Skeletal muscle tissue (tissue), 4 donors: Measurements from ENCODE around the gene COQ8A. TPM values are rescaled to one million over a fixed set of nuclear protein-coding genes. Genes with fewer than 3 reads are reported as not detected.

ENCODE experiments used
- H3K27ac ChIP-seq: one replicate; pipeline ENCODE4 v1.7.0; 2013; ENCODE audit warnings: mild to moderate bottlenecking, low read depth, low read length, inconsistent platforms
- H3K27me3 ChIP-seq, 3 donors: one replicate each; pipeline ENCODE4 v1.7.0; 2013; ENCODE audit warnings: low read length in 3 of 3; ENCODE audit not compliant: control insufficient read depth in 3 of 3, insufficient read depth in 3 of 3
- H3K36me3 ChIP-seq, 3 donors: one replicate each; pipeline ENCODE4 v1.7.0; 2013; ENCODE audit warnings: low read length in 3 of 3; ENCODE audit not compliant: control insufficient read depth in 3 of 3, insufficient read depth in 3 of 3
- H3K4me1 ChIP-seq, 3 donors: one replicate each; pipeline ENCODE4 v1.7.0; 2013; ENCODE audit warnings: low read length in 3 of 3, mild to moderate bottlenecking in 3 of 3; ENCODE audit not compliant: control insufficient read depth in 3 of 3, insufficient read depth in 3 of 3
- H3K4me3 ChIP-seq, 3 donors: one replicate each; pipeline ENCODE4 v1.7.0; 2013; ENCODE audit warnings: low read length in 3 of 3
- H3K9ac ChIP-seq, 3 donors: one replicate each; pipeline ENCODE4 v1.7.0; 2013; ENCODE audit warnings: low read length in 3 of 3, mild to moderate bottlenecking in 3 of 3, moderate library complexity in 2 of 3, low read depth in 1 of 3
- H3K9me3 ChIP-seq, 3 donors: one replicate each; pipeline ENCODE4 v1.7.0; 2013; ENCODE audit warnings: low read length in 3 of 3; ENCODE audit not compliant: control insufficient read depth in 3 of 3
- total RNA-seq: library from RNA; depleted of rRNA; stranded (reverse); fragments of >200 nt; gene quantifications from one replicate; pipeline ENCODE4 v1.2.3, GENCODE V29; 2014
- donor health status: Osteomylitis.

Gene COQ8A
- total RNA-seq, 1 donor from 2014 or later = 64.7 TPM

DNA sequence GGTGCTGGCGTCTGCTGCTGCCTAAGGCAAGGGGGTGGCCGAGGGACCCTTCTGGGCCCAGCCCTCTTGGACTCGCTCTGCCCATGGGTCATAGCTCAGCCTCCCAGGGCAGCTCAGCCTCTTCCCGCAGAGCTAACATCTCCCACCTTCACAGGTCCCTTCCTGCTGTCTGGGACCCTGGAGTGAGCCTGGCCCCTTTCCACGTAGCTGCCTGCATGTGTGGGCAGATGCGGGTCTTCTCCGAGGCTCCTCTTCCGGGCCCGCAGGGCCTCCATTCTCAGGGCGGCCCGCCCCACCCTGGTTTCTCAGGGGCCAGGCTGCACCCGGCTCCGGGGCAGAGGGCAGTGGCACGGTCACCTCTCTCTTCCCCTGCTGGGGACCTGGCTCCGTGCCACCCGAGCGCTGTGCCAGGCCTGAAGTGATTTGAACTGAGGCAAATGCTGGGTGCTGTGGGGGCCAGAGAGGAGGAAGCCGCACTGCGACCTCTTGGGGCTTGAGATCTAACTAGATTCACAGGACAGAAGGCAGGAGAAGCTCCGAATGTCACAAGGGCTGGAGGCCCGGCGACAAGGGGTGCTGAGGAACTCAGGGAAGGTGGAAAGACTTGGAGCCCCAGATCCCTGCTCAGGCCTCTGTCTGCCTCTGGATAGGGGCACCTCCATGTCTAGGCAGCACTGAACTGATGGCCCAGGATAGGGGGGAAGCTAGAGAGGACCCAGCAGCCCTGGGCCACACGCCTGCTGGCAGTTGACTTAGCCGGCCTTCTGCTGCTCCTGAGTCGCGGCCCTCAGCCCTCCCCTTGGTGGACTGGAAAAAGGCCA is 40.7 kb downstream of the COQ8A start:
- Histone ChIP-seq H3K27ac (peak overlapping the region; percentile 87), H3K27me3 (no peaks in the 10 kb centered on the region), H3K4me3 (peak overlapping the region in 2 of 3 donors; percentile 27 to 52), H3K9ac (peak overlapping the region; percentile 51 to 85 (median 70)), H3K4me1 (peaks cover 69 to 100% (median 98%) of the 10 kb centered on the region in 3 donors), H3K9me3 (no peaks in the 10 kb centered on the region), H3K36me3 (peaks cover 53 to 57% (median 57%) of the 10 kb centered on the region in 3 donors)

DNA sequence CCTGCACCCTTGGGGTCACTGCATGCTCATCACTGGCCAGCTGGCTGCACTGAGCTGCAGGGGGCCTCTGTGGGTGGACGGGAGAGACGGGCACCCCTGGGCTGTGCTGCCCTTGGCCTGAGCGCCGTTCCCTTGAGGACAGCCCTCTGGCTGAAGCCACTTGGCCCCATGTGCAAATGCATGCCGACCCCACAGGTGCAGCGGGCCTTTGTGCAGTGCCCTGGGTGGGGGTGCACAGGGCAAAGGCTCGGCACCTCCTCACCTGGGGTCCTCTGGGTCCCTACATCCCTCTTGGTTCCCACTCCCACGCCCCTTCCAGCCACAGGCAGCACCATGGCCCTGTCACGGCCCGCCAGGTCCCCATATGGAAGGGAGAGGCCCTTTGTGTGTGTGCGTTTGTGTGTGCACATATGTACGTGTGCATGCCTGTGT is 41.3 kb downstream of the COQ8A start:
- no peaks in the 10 kb centered on the region for H3K27me3 ChIP-seq
- H3K27ac ChIP-seq = peak overlapping the region; percentile 87
- peak overlapping the region; percentile 32 to 85 (median 43) for H3K9ac ChIP-seq
- peaks cover 59 to 63% (median 62%) of the 10 kb centered on the region in 3 donors for H3K36me3 ChIP-seq
- H3K4me1 ChIP-seq = peaks cover 73 to 100% (median 98%) of the 10 kb centered on the region in 3 donors
- no peak overlapping the region for H3K4me3 ChIP-seq
- no peaks in the 10 kb centered on the region for H3K9me3 ChIP-seq

DNA sequence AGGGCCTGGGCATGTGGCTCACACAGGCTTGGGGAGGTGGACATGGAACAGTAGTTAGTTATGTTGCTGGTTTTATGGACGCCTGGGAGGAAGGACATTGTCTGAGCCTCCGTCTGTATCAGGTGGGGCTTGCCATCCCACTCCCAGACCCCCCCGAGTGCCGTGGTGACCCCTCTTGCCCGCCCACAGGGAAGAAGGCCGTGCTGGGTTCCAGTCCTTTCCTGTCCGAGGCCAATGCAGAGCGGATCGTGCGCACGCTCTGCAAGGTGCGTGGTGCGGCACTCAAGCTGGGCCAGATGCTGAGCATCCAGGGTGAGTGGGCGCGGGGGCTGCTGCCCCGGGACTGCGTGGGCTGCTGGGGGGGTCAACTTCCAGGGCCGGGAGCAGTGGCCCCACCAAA is 41.7 kb downstream of the COQ8A start:
- H3K27me3 ChIP-seq = no peaks in the 10 kb centered on the region
- H3K9ac ChIP-seq = peak overlapping the region in 2 of 3 donors; percentile 43 to 85
- H3K9me3 ChIP-seq = no peaks in the 10 kb centered on the region
- no peak overlapping the region for H3K27ac ChIP-seq
- no peak overlapping the region for H3K4me3 ChIP-seq
- H3K4me1 ChIP-seq = peaks cover 77 to 100% (median 98%) of the 10 kb centered on the region in 3 donors
- H3K36me3 ChIP-seq = peaks cover 64 to 67% (median 67%) of the 10 kb centered on the region in 3 donors

DNA sequence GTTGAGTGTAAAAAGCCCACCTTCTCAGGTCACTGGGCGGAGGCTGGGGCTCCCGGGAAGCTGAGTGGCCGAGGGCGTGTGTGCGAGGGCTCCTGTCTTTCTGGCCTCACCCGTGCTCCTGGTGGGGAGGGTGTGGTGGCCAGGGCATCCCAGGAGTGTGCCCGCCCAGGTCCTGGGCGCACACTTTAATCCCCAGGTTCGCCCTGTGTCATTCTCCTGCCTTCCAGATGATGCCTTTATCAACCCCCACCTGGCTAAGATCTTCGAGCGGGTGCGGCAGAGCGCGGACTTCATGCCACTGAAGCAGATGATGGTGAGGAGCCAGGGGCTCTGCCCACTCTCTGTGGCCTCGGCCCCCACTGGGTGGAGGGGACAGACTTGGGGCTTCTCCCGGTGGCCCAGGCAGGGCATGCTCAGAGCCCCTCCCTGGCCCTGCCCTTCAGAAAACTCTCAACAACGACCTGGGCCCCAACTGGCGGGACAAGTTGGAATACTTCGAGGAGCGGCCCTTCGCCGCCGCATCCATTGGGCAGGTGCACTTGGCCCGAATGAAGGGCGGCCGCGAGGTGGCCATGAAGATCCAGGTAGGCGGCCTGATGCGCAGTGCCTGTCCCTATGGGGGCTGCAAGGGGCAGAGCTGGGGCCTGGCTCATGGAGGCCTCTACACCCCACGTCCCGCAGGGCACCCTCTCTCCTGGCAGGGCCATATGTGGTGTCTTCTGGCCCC is 42.5 kb downstream of the COQ8A start:
- H3K27me3 ChIP-seq = no peaks in the 10 kb centered on the region
- peaks cover 84 to 100% (median 97%) of the 10 kb centered on the region in 3 donors for H3K4me1 ChIP-seq
- H3K4me3 ChIP-seq = no peak overlapping the region
- peak overlapping the region in 1 of 3 donors; percentile 85 for H3K9ac ChIP-seq
- H3K36me3 ChIP-seq = peaks cover 67 to 72% (median 68%) of the 10 kb centered on the region in 3 donors
- H3K27ac ChIP-seq = peak overlapping the region; percentile 64
- H3K9me3 ChIP-seq = no peaks in the 10 kb centered on the region

DNA sequence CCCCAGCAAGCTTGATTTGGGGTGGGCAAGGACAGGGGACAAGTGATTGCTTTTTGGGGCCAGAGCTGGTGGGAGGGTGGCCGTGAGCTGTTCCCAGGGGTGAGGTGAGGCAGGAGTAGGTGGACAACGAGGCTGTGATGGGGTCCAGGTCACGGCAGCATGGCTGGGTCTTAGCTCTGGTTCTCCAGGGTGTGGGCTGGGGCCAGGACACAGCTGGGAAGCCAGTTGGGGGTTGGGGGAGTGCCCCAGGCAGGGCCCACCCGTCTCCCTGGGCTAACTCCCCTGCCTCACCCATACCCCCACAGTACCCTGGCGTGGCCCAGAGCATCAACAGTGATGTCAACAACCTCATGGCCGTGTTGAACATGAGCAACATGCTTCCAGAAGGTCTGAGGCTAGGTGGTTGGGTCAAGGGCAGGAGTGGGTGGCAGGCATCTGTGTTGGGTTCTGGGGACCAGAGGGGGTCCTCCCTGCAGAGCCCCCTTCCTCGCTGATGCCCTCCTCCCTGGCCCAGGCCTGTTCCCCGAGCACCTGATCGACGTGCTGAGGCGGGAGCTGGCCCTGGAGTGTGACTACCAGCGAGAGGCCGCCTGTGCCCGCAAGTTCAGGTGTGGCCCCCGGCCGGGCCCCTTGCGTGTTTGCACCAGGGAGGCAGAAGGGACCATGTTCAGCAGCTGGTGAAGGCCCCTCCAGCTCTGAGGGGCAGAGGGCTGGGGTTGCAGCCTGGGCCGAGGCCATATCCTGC is 43.3 kb downstream of the COQ8A start:
- Histone ChIP-seq H3K27ac (peak overlapping the region; percentile 64), H3K36me3 (peaks cover 62 to 70% (median 62%) of the 10 kb centered on the region in 3 donors), H3K4me1 (peaks cover 85 to 100% (median 97%) of the 10 kb centered on the region in 3 donors), H3K4me3 (no peak overlapping the region), H3K27me3 (no peaks in the 10 kb centered on the region), H3K9ac (peak overlapping the region in 2 of 3 donors; percentile 14 to 85), H3K9me3 (no peaks in the 10 kb centered on the region)

DNA sequence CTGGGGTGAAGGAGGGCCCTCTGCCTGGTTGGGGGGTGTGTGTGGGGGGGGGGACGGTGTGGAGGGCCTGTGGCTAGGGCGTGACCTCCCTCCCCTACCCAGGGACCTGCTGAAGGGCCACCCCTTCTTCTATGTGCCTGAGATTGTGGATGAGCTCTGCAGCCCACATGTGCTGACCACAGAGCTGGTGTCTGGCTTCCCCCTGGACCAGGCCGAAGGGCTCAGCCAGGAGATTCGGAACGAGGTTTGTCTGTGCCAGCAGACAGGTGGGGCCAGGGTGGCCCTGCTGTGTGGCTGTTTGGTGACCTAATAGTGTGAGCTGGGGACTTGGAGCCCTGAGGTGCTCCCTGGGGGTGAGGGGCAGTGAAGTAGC is 43.9 kb downstream of the COQ8A start:
- Histone ChIP-seq H3K4me3 (no peak overlapping the region), H3K9me3 (no peaks in the 10 kb centered on the region), H3K27me3 (no peaks in the 10 kb centered on the region), H3K9ac (peak overlapping the region; percentile 14 to 68 (median 33)), H3K36me3 (peaks cover 57 to 66% (median 58%) of the 10 kb centered on the region in 3 donors), H3K27ac (peak overlapping the region; percentile 64), H3K4me1 (peaks cover 85 to 100% (median 98%) of the 10 kb centered on the region in 3 donors)

DNA sequence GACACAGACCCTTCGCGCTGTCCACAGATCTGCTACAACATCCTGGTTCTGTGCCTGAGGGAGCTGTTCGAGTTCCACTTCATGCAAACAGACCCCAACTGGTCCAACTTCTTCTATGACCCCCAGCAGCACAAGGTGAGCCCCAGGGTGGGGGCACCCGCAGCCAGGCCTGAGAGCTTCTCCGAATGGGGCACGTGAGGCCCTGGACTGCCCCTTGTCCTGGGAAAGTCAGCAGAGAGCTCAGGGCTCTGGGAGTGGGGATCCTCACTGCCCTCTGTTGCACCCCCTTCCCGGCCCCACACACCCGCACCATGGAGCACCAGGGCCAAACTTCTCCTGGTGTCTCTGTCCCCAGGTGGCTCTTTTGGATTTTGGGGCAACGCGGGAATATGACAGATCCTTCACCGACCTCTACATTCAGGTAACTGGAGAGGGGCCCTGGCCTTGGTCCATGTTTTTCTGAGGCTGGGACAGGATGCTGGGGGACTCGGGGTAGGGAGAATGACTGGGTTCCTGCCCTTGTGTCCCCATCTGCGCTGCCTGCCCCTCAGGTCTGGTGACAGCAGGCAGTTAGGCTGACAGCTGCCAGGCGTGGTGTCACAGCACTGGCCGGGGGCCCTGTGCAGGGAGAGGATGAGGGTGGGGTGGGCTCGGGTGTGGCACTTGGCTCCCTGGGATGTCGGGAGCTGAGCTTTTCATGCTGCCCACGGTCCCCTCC is 44.6 kb downstream of the COQ8A start:
- Histone ChIP-seq H3K4me1 (peaks cover 86 to 100% (median 98%) of the 10 kb centered on the region in 3 donors), H3K27me3 (no peaks in the 10 kb centered on the region), H3K27ac (peak overlapping the region; percentile 64), H3K9ac (peak overlapping the region; percentile 33 to 68 (median 45)), H3K4me3 (no peak overlapping the region), H3K36me3 (peaks cover 57 to 66% (median 57%) of the 10 kb centered on the region in 3 donors), H3K9me3 (no peaks in the 10 kb centered on the region)

DNA sequence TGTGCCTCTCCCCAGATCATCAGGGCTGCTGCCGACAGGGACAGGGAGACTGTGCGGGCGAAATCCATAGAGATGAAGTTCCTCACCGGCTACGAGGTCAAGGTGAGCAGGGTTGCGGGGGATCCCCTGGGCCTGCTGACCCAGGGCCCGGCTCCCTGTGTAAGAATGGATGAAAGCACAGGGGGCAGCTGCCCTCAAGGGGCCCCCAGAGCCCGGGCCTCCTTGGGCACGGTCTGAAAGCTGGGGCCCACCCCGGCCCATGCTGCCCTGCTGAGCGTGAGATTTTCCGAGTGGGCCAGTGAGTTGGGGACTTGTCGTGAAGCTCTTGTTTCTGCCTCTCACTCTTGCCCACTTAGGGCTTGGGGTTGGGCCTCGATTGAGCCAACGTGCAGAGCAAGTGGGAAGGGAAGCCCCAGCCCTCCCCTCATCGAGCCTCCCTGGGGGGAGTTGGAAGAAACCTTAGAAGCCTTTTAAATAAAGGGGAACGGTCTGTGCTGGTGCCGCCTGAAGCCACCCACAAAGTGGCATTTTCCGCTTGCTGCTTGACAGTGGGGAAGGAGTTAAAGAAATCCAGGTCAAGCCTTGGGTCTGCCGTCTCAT is 45.2 kb downstream of the COQ8A start:
- peak overlapping the region; percentile 64 for H3K27ac ChIP-seq
- H3K9me3 ChIP-seq = no peaks in the 10 kb centered on the region
- H3K4me1 ChIP-seq = peaks cover 85 to 100% (median 97%) of the 10 kb centered on the region in 3 donors
- H3K36me3 ChIP-seq = peaks cover 57 to 66% (median 57%) of the 10 kb centered on the region in 3 donors
- H3K27me3 ChIP-seq = no peaks in the 10 kb centered on the region
- peak overlapping the region in 1 of 3 donors; percentile 68 for H3K9ac ChIP-seq
- H3K4me3 ChIP-seq = no peak overlapping the region
